SK-N-SH (cell line): ENCODE measurements around the gene CRTC1.

Source experiments
- EZH2phosphoT487 ChIP-seq: fragments of 200-600 bp; sonication (generic); IDR thresholded peaks from 2 replicates; pipeline ENCODE4 v1.6.1; 2017; ENCODE audit warnings: low read depth, mixed run types, mild to moderate bottlenecking, antibody characterized with exemption, moderate library complexity, borderline replicate concordance
- FOXJ3 ChIP-seq: sonication (generic); formaldehyde crosslinking; IDR thresholded peaks from 2 replicates; pipeline ENCODE4 v1.5.1; 2020; ENCODE audit warnings: mild to moderate bottlenecking, missing genetic modification reagents
- GABPA ChIP-seq: IDR thresholded peaks from 2 replicates; pipeline ENCODE4 v1.4.0; 2012; ENCODE audit warnings: low read depth, mild to moderate bottlenecking
- NRF1 ChIP-seq: IDR thresholded peaks from 2 replicates; pipeline ENCODE4 v1.6.1; 2012; ENCODE audit warnings: low read depth, mild to moderate bottlenecking, low read length
- POLR2AphosphoS5 ChIP-seq: IDR thresholded peaks from 2 replicates; pipeline ENCODE4 v1.6.1; 2012; ENCODE audit warnings: low read depth, low read length
- RFX5 ChIP-seq: IDR thresholded peaks from 2 replicates; pipeline ENCODE4 v1.6.1; 2012; ENCODE audit warnings: mild to moderate bottlenecking, improper control_type of control experiment, low read length
- TAF1 ChIP-seq: IDR thresholded peaks from 2 replicates; pipeline ENCODE4 v1.6.1; 2012; ENCODE audit warnings: low read depth, mild to moderate bottlenecking, low read length, moderate library complexity, borderline replicate concordance
- TCF12 ChIP-seq: IDR thresholded peaks from 2 replicates; pipeline ENCODE4 v1.4.0; 2012
- TEAD4 ChIP-seq: IDR thresholded peaks from 2 replicates; pipeline ENCODE4 v1.4.0; 2012; ENCODE audit warnings: mild to moderate bottlenecking, borderline replicate concordance; ENCODE audit not compliant: insufficient read depth
- TF ChIP-seq, protein P1 (sequence below): IDR thresholded peaks from 2 replicates; pipeline ENCODE4 v1.6.1; 2012; ENCODE audit warnings: mild to moderate bottlenecking, low read depth, low read length, moderate library complexity
- TF ChIP-seq, protein P2 (sequence below): fragments of 200-600 bp; sonication (generic); IDR thresholded peaks from 2 replicates; pipeline ENCODE4 v1.6.1; 2017; ENCODE audit warnings: antibody characterized with exemption, mild to moderate bottlenecking, moderate library complexity
- TF ChIP-seq, protein P3 (sequence below): IDR thresholded peaks from 2 replicates; pipeline ENCODE4 v1.4.0; 2012; ENCODE audit warnings: low read depth
- TF ChIP-seq, protein P4 (sequence below): fragments of 150-350 bp; IDR thresholded peaks from 2 replicates; pipeline ENCODE4 v1.6.1; 2017; ENCODE audit warnings: antibody characterized with exemption, low read length, low read depth, borderline replicate concordance

DNA sequence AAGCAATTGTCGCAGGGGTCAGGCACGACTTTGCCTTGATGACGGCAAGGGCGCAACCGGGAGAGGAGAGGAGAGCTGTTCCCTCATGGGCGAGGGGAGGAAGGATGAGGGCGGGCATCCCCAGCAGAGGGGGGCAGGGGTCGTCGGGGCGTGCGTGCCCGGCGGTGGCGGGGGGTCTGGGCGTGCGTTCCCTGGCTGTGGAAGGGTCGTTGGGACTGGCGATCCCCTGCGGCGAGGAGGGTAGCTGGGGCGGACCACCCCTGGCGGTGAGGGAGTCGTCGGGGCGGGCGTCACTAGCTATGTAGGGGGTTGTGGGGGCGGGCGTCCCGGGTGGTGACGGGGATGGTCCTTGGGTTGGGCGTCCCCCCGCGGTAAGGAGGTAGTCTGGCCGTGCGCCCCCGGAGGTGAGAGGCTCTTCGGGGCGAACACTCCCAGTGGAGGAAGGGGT lies 106.0 kb downstream of the CRTC1 start:
- TF ChIP-seq NRF1, result no peak
- TF ChIP-seq FOXJ3 (CRISPR knock-in tag), result no peak
- TF ChIP-seq RFX5, result no peak
- no peak for TF ChIP-seq TAF1
- TF ChIP-seq, protein P1, sequence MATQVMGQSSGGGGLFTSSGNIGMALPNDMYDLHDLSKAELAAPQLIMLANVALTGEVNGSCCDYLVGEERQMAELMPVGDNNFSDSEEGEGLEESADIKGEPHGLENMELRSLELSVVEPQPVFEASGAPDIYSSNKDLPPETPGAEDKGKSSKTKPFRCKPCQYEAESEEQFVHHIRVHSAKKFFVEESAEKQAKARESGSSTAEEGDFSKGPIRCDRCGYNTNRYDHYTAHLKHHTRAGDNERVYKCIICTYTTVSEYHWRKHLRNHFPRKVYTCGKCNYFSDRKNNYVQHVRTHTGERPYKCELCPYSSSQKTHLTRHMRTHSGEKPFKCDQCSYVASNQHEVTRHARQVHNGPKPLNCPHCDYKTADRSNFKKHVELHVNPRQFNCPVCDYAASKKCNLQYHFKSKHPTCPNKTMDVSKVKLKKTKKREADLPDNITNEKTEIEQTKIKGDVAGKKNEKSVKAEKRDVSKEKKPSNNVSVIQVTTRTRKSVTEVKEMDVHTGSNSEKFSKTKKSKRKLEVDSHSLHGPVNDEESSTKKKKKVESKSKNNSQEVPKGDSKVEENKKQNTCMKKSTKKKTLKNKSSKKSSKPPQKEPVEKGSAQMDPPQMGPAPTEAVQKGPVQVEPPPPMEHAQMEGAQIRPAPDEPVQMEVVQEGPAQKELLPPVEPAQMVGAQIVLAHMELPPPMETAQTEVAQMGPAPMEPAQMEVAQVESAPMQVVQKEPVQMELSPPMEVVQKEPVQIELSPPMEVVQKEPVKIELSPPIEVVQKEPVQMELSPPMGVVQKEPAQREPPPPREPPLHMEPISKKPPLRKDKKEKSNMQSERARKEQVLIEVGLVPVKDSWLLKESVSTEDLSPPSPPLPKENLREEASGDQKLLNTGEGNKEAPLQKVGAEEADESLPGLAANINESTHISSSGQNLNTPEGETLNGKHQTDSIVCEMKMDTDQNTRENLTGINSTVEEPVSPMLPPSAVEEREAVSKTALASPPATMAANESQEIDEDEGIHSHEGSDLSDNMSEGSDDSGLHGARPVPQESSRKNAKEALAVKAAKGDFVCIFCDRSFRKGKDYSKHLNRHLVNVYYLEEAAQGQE, result no peak
- TF ChIP-seq, protein P2, sequence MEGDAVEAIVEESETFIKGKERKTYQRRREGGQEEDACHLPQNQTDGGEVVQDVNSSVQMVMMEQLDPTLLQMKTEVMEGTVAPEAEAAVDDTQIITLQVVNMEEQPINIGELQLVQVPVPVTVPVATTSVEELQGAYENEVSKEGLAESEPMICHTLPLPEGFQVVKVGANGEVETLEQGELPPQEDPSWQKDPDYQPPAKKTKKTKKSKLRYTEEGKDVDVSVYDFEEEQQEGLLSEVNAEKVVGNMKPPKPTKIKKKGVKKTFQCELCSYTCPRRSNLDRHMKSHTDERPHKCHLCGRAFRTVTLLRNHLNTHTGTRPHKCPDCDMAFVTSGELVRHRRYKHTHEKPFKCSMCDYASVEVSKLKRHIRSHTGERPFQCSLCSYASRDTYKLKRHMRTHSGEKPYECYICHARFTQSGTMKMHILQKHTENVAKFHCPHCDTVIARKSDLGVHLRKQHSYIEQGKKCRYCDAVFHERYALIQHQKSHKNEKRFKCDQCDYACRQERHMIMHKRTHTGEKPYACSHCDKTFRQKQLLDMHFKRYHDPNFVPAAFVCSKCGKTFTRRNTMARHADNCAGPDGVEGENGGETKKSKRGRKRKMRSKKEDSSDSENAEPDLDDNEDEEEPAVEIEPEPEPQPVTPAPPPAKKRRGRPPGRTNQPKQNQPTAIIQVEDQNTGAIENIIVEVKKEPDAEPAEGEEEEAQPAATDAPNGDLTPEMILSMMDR, result no peak
- TF ChIP-seq GABPA, result no peak
- TF ChIP-seq POLR2AphosphoS5, result no peak
- TF ChIP-seq, protein P3, sequence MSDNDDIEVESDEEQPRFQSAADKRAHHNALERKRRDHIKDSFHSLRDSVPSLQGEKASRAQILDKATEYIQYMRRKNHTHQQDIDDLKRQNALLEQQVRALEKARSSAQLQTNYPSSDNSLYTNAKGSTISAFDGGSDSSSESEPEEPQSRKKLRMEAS, result no peak
- TF ChIP-seq, protein P4, sequence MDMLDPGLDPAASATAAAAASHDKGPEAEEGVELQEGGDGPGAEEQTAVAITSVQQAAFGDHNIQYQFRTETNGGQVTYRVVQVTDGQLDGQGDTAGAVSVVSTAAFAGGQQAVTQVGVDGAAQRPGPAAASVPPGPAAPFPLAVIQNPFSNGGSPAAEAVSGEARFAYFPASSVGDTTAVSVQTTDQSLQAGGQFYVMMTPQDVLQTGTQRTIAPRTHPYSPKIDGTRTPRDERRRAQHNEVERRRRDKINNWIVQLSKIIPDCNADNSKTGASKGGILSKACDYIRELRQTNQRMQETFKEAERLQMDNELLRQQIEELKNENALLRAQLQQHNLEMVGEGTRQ, result no peak
- no peak for TF ChIP-seq TEAD4
- TF ChIP-seq TCF12, result no peak
- peak; percentile 72; the same call in 1 of the 2 replicates for TF ChIP-seq EZH2phosphoT487
